Activated CD4-positive, alpha-beta T cell treated with anti-CD3 and anti-CD28 coated beads for 36 hours (primary cell): ENCODE measurements around the gene KPNB1. TPM values are rescaled to one million over a fixed set of nuclear protein-coding genes. Genes with fewer than 3 reads are reported as not detected.

Experiments used
- ATAC-seq: fragments of 200-7000 bp; cut with Tn5 transposase; one replicate; pipeline ENCODE4 v1.10.0; 2021; ENCODE audit warnings: mild to moderate bottlenecking, moderate library complexity
- CTCF ChIA-PET: fragments of 350-600 bp; sonication (Branson Sonifier 250); formaldehyde crosslinking; loops from one replicate; lab custom pipeline; 2021; ENCODE audit warnings: antibody characterized with exemption; lab: Charles Lee
- POLR2A ChIA-PET: fragments of 350-600 bp; sonication (Branson Sonifier 250); formaldehyde crosslinking; loops from one replicate; lab custom pipeline; 2021; ENCODE audit warnings: antibody characterized with exemption, inconsistent platforms; lab: Charles Lee
- DNase-seq: peaks from one replicate; pipeline ENCODE4 v3.0.0-alpha.2; 2020
- H3K27ac Mint-ChIP-seq: one replicate; pipeline ENCODE4 v1.8.0; 2021; ENCODE audit warnings: mixed read lengths
- H3K27me3 Mint-ChIP-seq: one replicate; pipeline ENCODE4 v1.8.0; 2021; ENCODE audit warnings: mixed read lengths
- H3K36me3 Mint-ChIP-seq: one replicate; pipeline ENCODE4 v1.8.0; 2021; ENCODE audit warnings: low read depth, mixed read lengths
- H3K4me1 Mint-ChIP-seq: one replicate; pipeline ENCODE4 v1.8.0; 2021; ENCODE audit warnings: mixed read lengths
- H3K4me3 Mint-ChIP-seq: one replicate; pipeline ENCODE4 v1.8.0; 2021; ENCODE audit warnings: mild to moderate bottlenecking, moderate library complexity, mixed read lengths
- H3K9me3 Mint-ChIP-seq: one replicate; pipeline ENCODE4 v1.8.0; 2021; ENCODE audit warnings: low read depth, mixed read lengths
- intact Hi-C, 2 experiments: fragments of 100-400 bp; cut with DNase I in 1 of 2; cut with micrococcal nuclease in 1 of 2; formaldehyde crosslinking; loops; one replicate each; pipeline versions ENCODE4 v1.14.2 to v1.15.1; 2022 to 2024; cut with DNase I, micrococcal nuclease
- total RNA-seq, 2 experiments: library from RNA; stranded (reverse); gene quantifications; one replicate each; pipeline ENCODE4 v1.2.3, GENCODE V29; 2021

The KPNB1 gene
- total RNA-seq, result 100 to 1,000 TPM; 640 to 656 TPM

DNA sequence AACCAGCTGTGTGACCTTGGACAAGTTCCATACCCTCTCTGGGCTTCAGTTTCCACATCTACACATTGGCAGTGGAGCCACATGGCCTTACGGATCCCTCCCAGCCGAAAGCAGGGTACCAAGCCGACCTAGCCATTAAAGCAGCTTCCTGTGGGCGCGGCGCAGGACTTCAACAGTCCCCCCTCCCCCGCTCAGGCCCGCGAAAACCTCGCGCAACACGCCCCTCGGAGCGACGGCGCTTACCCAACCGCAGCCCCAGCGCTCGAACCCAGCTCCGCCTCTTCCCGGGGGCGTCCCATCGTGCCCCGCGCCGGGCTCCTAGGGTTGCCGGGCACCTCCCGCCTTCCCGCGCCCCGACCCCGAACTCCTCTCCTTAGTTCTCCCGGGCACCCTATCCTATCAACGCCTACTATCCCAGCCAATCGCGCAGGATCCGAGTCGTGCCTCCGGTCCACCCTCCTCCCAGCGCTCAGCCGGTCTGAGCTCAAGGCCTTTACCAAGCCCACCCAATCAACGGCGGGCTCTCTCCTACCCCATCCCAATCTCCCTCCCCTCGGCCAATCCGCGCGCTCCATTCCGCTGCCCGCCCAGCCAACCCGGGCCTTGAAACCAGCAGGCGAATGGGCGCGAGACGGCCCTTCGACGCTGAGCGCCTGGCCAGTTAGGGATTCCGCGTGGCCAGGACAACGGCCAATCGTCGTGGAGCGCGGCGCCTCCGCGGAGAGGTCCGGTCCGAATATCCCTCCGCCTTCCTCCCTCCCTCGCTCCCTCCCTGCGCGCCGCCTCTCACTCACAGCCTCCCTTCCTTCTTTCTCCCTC is at the start of gene KPNB1:
Gene KPNB1, plus strand, starts transcription at position 767 of the 819 bp plus-strand sequence. CDS start 326 bp downstream, outside the sequence.
- intact Hi-C loops, result loop anchor here (1.0 to 5.0 kb wide), 16 partner anchors 29 to 1457 kb away; partner anchors contain the start of genes CDC27 (in 2 of the 2), CDK5RAP3 (in 1 of the 2), EFCAB13 (in 1 of the 2) and KANSL1 (in 1 of the 2)
- Mint-ChIP-seq H3K27me3 (no peaks in the 10 kb centered on the region), H3K9me3 (no peaks in the 10 kb centered on the region), H3K4me3 (peak within 1 kb of the TSS; percentile 98), H3K27ac (peak within 1 kb of the TSS; percentile 96), H3K36me3 (peaks cover 42% of the 10 kb centered on the region), H3K4me1 (peaks cover 52% of the 10 kb centered on the region)
- POLR2A ChIA-PET, result interaction anchor here (0.6 to 3.2 kb wide), 15 partner anchors 9 to 407 kb away, joined by 3 to 21 read pairs (median 5); partner anchors contain the start of genes SP2 and TBX21
- DNase-seq, result peak; percentile 99
- CTCF ChIA-PET, result interaction anchor here (0.6 to 7.0 kb wide), 13 partner anchors 10 to 297 kb away, joined by 3 to 71 read pairs (median 3); partner anchors contain the start of gene OSBPL7
- ATAC-seq, result peak; percentile 86

- ChIA-PET POLR2A (no interaction called here), CTCF (interaction anchor here (1.1 to 4.7 kb wide), 2 partner anchors 8 to 11 kb away, joined by 3 to 31 read pairs; no protein-coding TSS in a partner anchor)
- intact Hi-C loops, result loop anchor here in 1 of 2 experiments (10.0 kb wide), 1 partner anchor 49 kb away; no protein-coding TSS in a partner anchor
- ATAC-seq (no peak), DNase-seq (no peak)
- H3K27me3 Mint-ChIP-seq, result no peaks in the 10 kb centered on the region
- H3K4me1 Mint-ChIP-seq, result peaks cover 4% of the 10 kb centered on the region
- H3K36me3 Mint-ChIP-seq, result peaks cover 39% of the 10 kb centered on the region
- H3K9me3 Mint-ChIP-seq, result no peaks in the 10 kb centered on the region
- no peak overlapping the region for H3K27ac Mint-ChIP-seq
- H3K4me3 Mint-ChIP-seq, result no peak overlapping the region
Observed at GRCh38 chr17:47603830-47604597, 45.7 kb upstream of the KPNB1 start.

- Mint-ChIP-seq H3K9me3 (no peaks in the 10 kb centered on the region), H3K36me3 (peaks cover 36% of the 10 kb centered on the region), H3K4me3 (no peak overlapping the region), H3K27ac (peak overlapping the region; percentile 14), H3K4me1 (peaks cover 4% of the 10 kb centered on the region), H3K27me3 (no peaks in the 10 kb centered on the region)
- intact Hi-C loops, result loop anchor here in 1 of 2 experiments (10.0 kb wide), 1 partner anchor 50 kb away; no protein-coding TSS in a partner anchor
- DNase-seq (no peak), ATAC-seq (no peak)
- POLR2A ChIA-PET, result no interaction called here
- CTCF ChIA-PET, result interaction anchor here (0.6 to 4.7 kb wide), 3 partner anchors 9 to 95 kb away, joined by 3 to 31 read pairs (median 3); no protein-coding TSS in a partner anchor
Observed at GRCh38 chr17:47604598-47604927, 45.2 kb upstream of the KPNB1 start.

DNA sequence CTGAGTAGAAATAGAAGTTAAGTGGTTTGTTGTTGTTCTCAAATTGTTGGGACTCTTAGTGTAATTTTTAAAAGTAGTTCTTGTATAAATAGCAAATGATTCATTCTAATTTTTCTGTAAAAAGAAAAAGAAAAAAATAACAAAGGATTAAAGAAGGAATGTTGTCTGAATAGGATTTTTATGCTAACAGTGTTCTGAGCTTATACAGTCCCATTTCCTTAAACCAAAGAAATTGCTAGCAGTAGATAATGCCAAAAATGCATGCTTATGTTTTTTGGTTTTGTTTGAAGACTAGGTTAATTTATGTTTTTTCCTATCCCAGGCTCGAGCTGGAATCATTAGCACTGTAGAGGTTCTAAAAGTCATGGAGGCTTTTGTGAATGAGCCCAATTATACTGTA is 44.7 kb upstream of the KPNB1 start:
- H3K4me1 Mint-ChIP-seq, result peaks cover 4% of the 10 kb centered on the region
- ChIA-PET POLR2A (no interaction called here), CTCF (interaction anchor here (0.6 to 4.7 kb wide), 3 partner anchors 9 to 94 kb away, joined by 3 to 31 read pairs (median 3); no protein-coding TSS in a partner anchor)
- DNase-seq (no peak), ATAC-seq (no peak)
- no peak overlapping the region for H3K4me3 Mint-ChIP-seq
- H3K27me3 Mint-ChIP-seq, result no peaks in the 10 kb centered on the region
- intact Hi-C loops, result loop anchor here in 1 of 2 experiments (10.0 kb wide), 1 partner anchor 50 kb away; no protein-coding TSS in a partner anchor
- no peak overlapping the region for H3K27ac Mint-ChIP-seq
- H3K9me3 Mint-ChIP-seq, result no peaks in the 10 kb centered on the region
- H3K36me3 Mint-ChIP-seq, result peaks cover 36% of the 10 kb centered on the region

DNA sequence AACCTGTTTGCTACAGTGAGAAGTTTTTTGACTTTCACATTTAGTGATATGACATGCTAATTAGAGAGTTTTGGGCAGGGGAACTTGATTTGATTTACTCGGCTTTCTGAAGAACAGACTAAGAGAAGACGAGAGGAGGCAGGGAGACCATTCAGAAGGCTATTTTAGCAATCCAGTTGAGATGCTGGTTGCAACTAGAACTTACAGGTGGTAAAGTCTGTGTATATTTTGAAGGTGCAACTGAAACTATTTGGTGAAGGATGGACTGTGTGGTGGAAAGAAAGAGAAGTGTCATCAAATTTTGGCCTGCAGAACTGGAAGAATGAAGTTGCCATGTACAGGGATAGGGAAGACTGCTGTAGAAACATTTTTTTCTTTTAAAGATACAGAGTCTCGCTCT is 42.2 kb upstream of the KPNB1 start:
- intact Hi-C loops, result loop anchor here in 1 of 2 experiments (10.0 kb wide), 1 partner anchor 53 kb away; no protein-coding TSS in a partner anchor
- H3K27ac Mint-ChIP-seq, result peak overlapping the region; percentile 26
- H3K36me3 Mint-ChIP-seq, result peaks cover 28% of the 10 kb centered on the region
- CTCF ChIA-PET, result interaction anchor here (0.5 to 4.7 kb wide), 3 partner anchors 8 to 275 kb away, joined by 3 to 31 read pairs (median 4); no protein-coding TSS in a partner anchor
- no peaks in the 10 kb centered on the region for H3K9me3 Mint-ChIP-seq
- POLR2A ChIA-PET, result no interaction called here
- no peaks in the 10 kb centered on the region for H3K27me3 Mint-ChIP-seq
- ATAC-seq (no peak), DNase-seq (no peak)
- H3K4me3 Mint-ChIP-seq, result no peak overlapping the region
- H3K4me1 Mint-ChIP-seq, result peaks cover 7% of the 10 kb centered on the region

DNA sequence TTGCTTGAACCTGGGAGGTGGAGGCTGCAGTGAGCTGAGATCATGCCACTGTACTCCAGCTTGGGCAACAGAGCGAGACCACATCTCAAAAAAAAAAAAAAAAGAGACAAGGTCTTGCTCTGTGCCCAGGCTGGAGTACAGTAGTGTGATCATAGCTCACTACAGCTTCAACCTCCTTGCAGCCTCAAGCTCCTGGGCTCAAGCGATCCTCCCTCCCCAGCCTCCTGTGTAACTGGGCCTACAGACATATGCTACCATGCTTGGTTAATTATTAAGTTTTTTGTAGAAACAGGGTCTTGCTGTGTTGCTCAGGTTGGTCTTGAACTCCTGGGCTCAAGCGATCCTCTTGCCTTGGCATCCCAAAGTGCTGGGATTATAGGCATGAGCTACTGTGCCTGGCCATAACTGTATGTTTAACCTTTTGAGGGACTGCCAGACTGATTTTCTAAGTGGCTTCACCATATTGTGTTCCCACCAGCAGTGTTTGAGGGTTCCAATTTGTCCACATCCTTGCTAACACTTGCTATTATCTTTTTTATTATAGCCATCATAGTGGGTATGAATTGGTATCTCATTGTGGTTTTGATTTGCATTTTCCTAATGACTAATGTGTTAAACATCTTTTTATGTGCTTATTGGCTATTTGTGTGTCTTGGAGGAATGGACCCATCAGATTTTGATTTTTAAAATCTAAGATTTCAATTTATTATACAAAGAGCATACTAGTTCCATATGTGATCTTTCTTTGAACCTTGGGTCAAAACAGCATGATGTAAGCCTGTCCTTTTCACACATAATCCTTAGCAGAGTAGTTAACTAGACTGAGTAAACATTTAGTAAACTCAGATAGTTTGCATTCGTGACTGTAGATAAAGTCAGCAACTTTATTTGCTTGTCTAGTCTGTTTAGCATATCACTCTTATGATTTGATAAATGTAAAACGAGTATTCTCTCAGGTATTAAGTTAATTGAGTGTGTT is 38.1 kb upstream of the KPNB1 start:
- CTCF ChIA-PET, result interaction anchor here (0.7 kb wide), 1 partner anchor 90 kb away, joined by 3 read pairs; no protein-coding TSS in a partner anchor
- Mint-ChIP-seq H3K4me3 (no peak overlapping the region), H3K9me3 (no peaks in the 10 kb centered on the region), H3K27ac (no peak overlapping the region), H3K27me3 (no peaks in the 10 kb centered on the region), H3K36me3 (peaks cover 19% of the 10 kb centered on the region), H3K4me1 (peaks cover 7% of the 10 kb centered on the region)
- no peak for ATAC-seq
- no peak for DNase-seq
- POLR2A ChIA-PET, result no interaction called here
- intact Hi-C loops, result loop anchor here in 1 of 2 experiments (10.0 kb wide), 1 partner anchor 447 kb away; no protein-coding TSS in a partner anchor

DNA sequence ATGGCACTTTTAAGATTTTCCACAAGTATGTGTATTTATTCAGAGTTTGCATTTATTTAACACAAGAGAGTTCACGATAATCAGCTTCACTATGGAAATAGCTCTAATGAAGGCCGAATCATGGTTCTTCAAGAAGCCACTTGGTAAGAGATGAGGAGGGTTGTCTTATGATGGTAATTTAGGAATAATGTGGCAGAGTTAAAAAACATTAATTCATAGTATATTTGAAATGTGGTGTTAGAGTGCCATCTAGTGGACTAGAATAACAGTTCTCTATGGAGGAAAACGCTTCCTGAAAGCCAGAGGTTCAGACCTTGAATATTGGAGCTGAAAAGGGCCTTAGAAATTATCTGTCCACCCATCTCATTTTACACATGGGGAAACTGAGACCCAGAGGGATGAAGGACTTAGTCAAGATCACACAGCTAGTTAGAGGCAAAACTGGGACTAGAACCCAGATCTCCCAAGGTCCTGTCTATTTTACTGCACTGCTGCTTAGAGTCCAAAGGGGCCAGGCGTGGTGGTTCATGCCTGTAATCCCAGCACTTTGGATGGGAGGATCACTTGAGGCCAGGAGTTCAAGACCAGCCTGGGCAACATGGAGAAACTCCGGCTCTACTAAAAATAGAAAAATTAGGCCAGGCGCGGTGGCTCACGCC is 33.8 kb upstream of the KPNB1 start:
- Mint-ChIP-seq H3K27ac (no peak overlapping the region), H3K27me3 (no peaks in the 10 kb centered on the region), H3K36me3 (peaks cover 27% of the 10 kb centered on the region), H3K4me3 (no peak overlapping the region), H3K4me1 (peaks cover 11% of the 10 kb centered on the region), H3K9me3 (no peaks in the 10 kb centered on the region)
- DNase-seq, result no peak
- CTCF ChIA-PET, result interaction anchor here (0.6 to 3.1 kb wide), 27 partner anchors 8 to 472 kb away, joined by 3 to 31 read pairs (median 4); no protein-coding TSS in a partner anchor
- intact Hi-C loops, result loop anchor here (1.0 to 10.0 kb wide), 8 partner anchors 114 to 451 kb away; partner anchors contain the start of gene EFCAB13 (in 1 of the 2)
- POLR2A ChIA-PET, result no interaction called here
- ATAC-seq, result peak; percentile 34

DNA sequence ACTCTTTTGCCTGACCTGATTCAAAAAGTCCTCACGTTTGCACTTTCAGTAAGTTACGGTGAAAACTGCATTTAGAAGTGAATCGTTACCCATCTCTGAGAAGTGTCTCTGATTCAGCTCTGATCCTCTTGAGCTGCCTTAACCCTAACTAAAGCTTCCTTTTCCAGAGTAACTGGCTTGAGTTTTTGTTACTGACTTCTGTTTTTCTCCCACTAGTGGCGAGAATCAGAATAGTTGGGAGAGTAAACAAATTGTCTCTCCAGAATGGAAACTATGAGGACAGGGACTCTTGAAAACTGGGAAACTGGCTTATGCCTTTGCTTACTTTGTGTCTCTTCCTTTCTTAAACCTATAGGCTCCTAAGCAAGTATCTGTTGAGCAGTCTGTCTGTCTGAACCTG is 31.3 kb upstream of the KPNB1 start:
- CTCF ChIA-PET, result interaction anchor here (0.7 to 2.0 kb wide), 10 partner anchors 11 to 257 kb away, joined by 3 to 8 read pairs (median 4); partner anchors contain the start of gene KPNB1
- no peaks in the 10 kb centered on the region for H3K9me3 Mint-ChIP-seq
- intact Hi-C loops, result loop anchor here (5.0 to 10.0 kb wide), 5 partner anchors 116 to 454 kb away; partner anchors contain the start of gene EFCAB13 (in 1 of the 2)

GRCh38 chr17:47620503-47621245 is 29.0 kb upstream of the KPNB1 start:
- POLR2A ChIA-PET, result no interaction called here
- H3K27ac Mint-ChIP-seq, result peak overlapping the region; percentile 65
- intact Hi-C loops, result loop anchor here in 1 of 2 experiments (1.0 kb wide), 1 partner anchor 29 kb away; the partner anchor contains the start of gene KPNB1
- DNase-seq (no peak), ATAC-seq (peak; percentile 79)
- no peaks in the 10 kb centered on the region for H3K9me3 Mint-ChIP-seq
- H3K4me3 Mint-ChIP-seq, result no peak overlapping the region
- H3K27me3 Mint-ChIP-seq, result no peaks in the 10 kb centered on the region
- CTCF ChIA-PET, result interaction anchor here (0.6 to 1.0 kb wide), 5 partner anchors 14 to 381 kb away, joined by 3 to 4 read pairs (median 3); no protein-coding TSS in a partner anchor
- H3K4me1 Mint-ChIP-seq, result peaks cover 17% of the 10 kb centered on the region
- H3K36me3 Mint-ChIP-seq, result peaks cover 46% of the 10 kb centered on the region

More for the DNA sequence above, 31.3 kb upstream of the KPNB1 start:
- DNase-seq (no peak), ATAC-seq (no peak)
- Mint-ChIP-seq H3K27ac (peak overlapping the region; percentile 74), H3K4me1 (peaks cover 17% of the 10 kb centered on the region), H3K27me3 (no peaks in the 10 kb centered on the region), H3K36me3 (peaks cover 37% of the 10 kb centered on the region), H3K4me3 (no peak overlapping the region)
- POLR2A ChIA-PET, result no interaction called here
